BJ (cell line): ENCODE data around the gene ATP9A. TPM values are rescaled to one million over a fixed set of nuclear protein-coding genes. Genes with fewer than 3 reads are reported as not detected.
A peak's percentile ranks its signal among the peaks of the same experiment; 100 is the strongest.

Experiments
- CTCF ChIA-PET: fragments of 350-600 bp; formaldehyde crosslinking; extraction: SDS; loops from one replicate; lab custom pipeline; 2021; ENCODE audit warnings: antibody characterized with exemption, inconsistent platforms; lab: Yijun Ruan, JAX
- POLR2A ChIA-PET: fragments of 300-600 bp; sonication (Branson Sonifier 250); formaldehyde crosslinking; extraction: SDS; loops from one replicate; lab custom pipeline; 2021; ENCODE audit warnings: antibody characterized with exemption; lab: Charles Lee
- DNase-seq: peaks from one replicate; pipeline ENCODE4 v3.0.0-alpha.2; 2011; ENCODE audit warnings: low read depth
- H3K27me3 ChIP-seq: 2 replicates; pipeline ENCODE4 v1.6.0; 2011; ENCODE audit warnings: low read length; ENCODE audit not compliant: control insufficient read depth, insufficient read depth
- H3K36me3 ChIP-seq: 2 replicates; pipeline ENCODE4 v1.5.1; 2011; ENCODE audit warnings: low read length; ENCODE audit not compliant: control insufficient read depth, insufficient read depth
- H3K4me3 ChIP-seq: 2 replicates; pipeline ENCODE4 v1.5.1; 2011; ENCODE audit warnings: low read depth, mild to moderate bottlenecking, control low read depth, low read length
- polyA plus RNA-seq: library from polyadenylated mRNA; depleted of rRNA; stranded (reverse); fragments of >200 nt; gene quantifications from 2 replicates; pipeline ENCODE4 v1.2.3, GENCODE V29; 2011
- TF ChIP-seq, protein P1 (sequence below): IDR thresholded peaks from 2 replicates; pipeline ENCODE4 v1.5.1; 2011; ENCODE audit warnings: low read depth, mild to moderate bottlenecking, control low read depth, inconsistent platforms, low read length, moderate library complexity; ENCODE audit not compliant: insufficient read depth

Gene ATP9A
- polyA plus RNA-seq, 1 experiment: 26.0 TPM

GRCh38 chr20:51804754-51805153 is 36.6 kb upstream of the ATP9A start:
- H3K36me3 ChIP-seq: no peaks in the 10 kb centered on the region
- ChIA-PET CTCF (interaction anchor here (0.9 to 1.9 kb wide), 2 partner anchors 71 to 279 kb away, joined by 3 to 4 read pairs; no protein-coding TSS in a partner anchor), POLR2A (no interaction called here)
- TF ChIP-seq, protein P1, sequence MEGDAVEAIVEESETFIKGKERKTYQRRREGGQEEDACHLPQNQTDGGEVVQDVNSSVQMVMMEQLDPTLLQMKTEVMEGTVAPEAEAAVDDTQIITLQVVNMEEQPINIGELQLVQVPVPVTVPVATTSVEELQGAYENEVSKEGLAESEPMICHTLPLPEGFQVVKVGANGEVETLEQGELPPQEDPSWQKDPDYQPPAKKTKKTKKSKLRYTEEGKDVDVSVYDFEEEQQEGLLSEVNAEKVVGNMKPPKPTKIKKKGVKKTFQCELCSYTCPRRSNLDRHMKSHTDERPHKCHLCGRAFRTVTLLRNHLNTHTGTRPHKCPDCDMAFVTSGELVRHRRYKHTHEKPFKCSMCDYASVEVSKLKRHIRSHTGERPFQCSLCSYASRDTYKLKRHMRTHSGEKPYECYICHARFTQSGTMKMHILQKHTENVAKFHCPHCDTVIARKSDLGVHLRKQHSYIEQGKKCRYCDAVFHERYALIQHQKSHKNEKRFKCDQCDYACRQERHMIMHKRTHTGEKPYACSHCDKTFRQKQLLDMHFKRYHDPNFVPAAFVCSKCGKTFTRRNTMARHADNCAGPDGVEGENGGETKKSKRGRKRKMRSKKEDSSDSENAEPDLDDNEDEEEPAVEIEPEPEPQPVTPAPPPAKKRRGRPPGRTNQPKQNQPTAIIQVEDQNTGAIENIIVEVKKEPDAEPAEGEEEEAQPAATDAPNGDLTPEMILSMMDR: no peak
- no peak for DNase-seq
- peaks cover 4% of the 10 kb centered on the region; the same call in 1 of the 2 replicates for H3K27me3 ChIP-seq
- no peak overlapping the region for H3K4me3 ChIP-seq

DNA sequence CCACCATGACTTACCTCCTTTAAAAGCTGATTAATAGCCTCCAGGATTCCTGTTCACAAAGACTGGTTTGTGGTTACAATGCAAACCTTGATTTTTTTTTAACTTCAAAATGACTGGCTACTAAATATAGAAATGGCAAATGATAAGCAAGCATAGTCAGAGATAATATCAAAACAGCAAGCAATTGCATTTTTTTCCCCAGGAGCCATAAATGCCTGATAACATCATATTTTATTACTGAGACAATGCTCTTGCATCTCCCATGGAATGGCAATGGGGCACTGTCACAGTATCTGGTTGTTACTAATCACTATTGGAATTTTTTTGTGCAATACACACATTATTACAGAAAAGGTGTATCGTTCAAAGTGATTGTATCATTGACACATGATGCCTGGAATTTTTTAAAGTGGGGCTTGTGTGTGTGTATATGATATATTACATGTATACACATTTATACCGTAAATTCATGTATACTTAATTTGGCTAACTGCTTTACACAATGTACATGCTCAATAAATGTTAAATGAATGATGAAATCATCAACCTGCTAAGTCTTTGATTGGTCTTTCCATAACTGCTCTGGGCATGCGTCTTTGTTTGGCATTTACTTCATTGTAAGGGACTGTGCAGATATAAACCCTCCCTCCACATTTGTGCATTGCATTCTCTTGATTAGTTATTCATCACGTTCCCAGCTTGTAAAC is 35.1 kb upstream of the ATP9A start:
- POLR2A ChIA-PET: no interaction called here
- CTCF ChIA-PET: interaction anchor here (1.9 kb wide), 2 partner anchors 280 kb away, joined by 4 to 7 read pairs; no protein-coding TSS in a partner anchor
- TF ChIP-seq, protein P1: no peak
- Histone ChIP-seq H3K36me3 (no peaks in the 10 kb centered on the region), H3K4me3 (no peak overlapping the region), H3K27me3 (peaks cover 6% of the 10 kb centered on the region; the same call in 1 of the 2 replicates)
- no peak for DNase-seq

DNA sequence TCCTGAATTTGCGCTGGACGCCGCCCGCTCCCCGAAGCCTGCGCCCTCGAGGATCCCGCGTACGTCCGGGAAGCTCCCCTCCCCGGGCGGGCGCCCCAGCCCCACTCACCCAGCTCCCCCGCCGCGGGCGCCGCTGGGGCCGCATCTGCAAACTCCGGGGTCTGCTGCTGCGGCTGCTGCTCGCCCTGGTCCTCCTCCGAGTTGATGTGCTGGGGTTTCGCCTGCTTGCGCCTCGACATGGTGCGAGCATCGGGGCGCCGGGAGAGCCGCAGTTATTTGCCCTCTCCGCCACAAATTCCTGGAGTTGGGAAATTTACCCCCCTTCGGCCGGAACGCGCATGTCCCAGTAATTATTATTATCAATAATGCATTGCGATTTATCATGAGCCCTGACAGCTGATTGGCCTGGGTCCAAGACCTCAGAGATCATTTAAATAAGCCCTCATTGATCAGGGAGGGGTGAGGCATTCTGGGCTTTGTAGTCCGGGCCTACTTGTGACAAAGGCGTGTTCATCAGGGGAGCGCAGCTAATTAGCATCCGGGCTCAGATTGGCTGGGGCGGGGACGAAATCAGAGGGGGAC is 34.1 kb upstream of the ATP9A start, which contains the start of gene SALL4:
Gene SALL4 (minus strand): TSS at position 352 of the 582 bp plus-strand sequence. CDS start 113 bp downstream, at position 239.
- ChIA-PET POLR2A (no interaction called here), CTCF (interaction anchor here (1.0 to 1.9 kb wide), 2 partner anchors 102 to 281 kb away, joined by 3 to 7 read pairs; no protein-coding TSS in a partner anchor)
- TF ChIP-seq, protein P1: no peak
- DNase-seq: no peak
- Histone ChIP-seq H3K4me3 (peak within 1 kb of the TSS; percentile 40), H3K36me3 (no peaks in the 10 kb centered on the region), H3K27me3 (peaks cover 6% of the 10 kb centered on the region; the same call in 1 of the 2 replicates)

- POLR2A ChIA-PET: no interaction called here
- Histone ChIP-seq H3K36me3 (no peaks in the 10 kb centered on the region), H3K4me3 (peak overlapping the region; percentile 40), H3K27me3 (peaks cover 6% of the 10 kb centered on the region; the same call in 1 of the 2 replicates)
- no peak for DNase-seq
- CTCF ChIA-PET: interaction anchor here (0.7 to 1.9 kb wide), 3 partner anchors 101 to 282 kb away, joined by 3 to 7 read pairs (median 3); no protein-coding TSS in a partner anchor
- TF ChIP-seq, protein P1: no peak
Observed at GRCh38 chr20:51801823-51802123, 33.6 kb upstream of the ATP9A start.
